D721Med (cell line): Measurements from ENCODE around the gene GRK1.

ENCODE experiments used
- DNase-seq: peaks from one replicate; pipeline ENCODE4 v3.0.0; 2011; ENCODE audit warnings: low spot score; ENCODE audit not compliant: insufficient read length
- FAIRE-seq: peaks from 2 replicates; lab custom pipeline; 2011; peaks lifted over from hg19 to GRCh38; lab: Jason Lieb, UNC
- TF ChIP-seq, protein P1 (sequence below): IDR thresholded peaks from 2 replicates; pipeline ENCODE4 v1.5.1; 2012; ENCODE audit warnings: mild to moderate bottlenecking, control low read depth; ENCODE audit not compliant: insufficient read depth; ENCODE audit errors: missing control alignments

The GRK1 gene

DNA sequence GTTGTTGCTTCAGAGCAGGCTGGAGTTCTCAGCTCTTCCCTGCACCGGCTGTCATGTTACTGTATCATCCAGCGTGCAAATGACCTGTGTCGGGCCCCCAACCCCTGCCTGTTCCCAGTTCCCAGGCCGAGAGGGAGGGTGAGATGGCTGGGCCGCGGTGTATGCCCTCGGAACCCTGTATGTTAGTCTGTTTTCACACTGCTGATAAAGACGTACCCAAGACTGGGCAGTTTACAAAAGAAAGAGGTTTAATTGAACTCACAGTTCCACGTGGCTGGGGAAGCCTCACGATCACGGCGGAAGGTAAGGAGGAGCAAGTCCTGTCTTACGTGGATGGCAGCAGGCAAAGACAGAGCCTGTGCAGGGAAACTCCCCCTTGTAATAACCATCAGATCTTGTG, 102.9 kb downstream of the GRK1 start:
- FAIRE-seq = no peak
- TF ChIP-seq, protein P1, sequence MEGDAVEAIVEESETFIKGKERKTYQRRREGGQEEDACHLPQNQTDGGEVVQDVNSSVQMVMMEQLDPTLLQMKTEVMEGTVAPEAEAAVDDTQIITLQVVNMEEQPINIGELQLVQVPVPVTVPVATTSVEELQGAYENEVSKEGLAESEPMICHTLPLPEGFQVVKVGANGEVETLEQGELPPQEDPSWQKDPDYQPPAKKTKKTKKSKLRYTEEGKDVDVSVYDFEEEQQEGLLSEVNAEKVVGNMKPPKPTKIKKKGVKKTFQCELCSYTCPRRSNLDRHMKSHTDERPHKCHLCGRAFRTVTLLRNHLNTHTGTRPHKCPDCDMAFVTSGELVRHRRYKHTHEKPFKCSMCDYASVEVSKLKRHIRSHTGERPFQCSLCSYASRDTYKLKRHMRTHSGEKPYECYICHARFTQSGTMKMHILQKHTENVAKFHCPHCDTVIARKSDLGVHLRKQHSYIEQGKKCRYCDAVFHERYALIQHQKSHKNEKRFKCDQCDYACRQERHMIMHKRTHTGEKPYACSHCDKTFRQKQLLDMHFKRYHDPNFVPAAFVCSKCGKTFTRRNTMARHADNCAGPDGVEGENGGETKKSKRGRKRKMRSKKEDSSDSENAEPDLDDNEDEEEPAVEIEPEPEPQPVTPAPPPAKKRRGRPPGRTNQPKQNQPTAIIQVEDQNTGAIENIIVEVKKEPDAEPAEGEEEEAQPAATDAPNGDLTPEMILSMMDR = no peak
- no peak for DNase-seq

DNA sequence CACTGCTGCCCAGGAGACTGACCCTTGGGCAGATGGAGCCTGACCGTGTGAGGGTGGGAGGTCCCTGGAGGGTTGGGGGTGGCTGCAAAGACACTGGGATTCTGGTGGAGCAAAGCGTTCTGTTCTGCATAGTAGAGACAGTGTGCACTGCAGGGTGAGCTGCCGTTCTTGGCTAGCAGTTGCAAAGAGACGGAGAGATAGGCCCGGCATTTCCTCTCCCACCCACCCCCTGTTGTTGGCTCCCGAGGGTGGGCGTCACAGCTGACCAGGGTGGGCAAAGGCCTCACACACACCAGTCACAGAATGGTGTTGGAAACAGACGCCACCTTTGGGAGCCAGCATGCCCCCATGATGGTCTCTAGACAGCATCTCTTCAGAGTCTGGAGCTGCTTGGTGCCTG, 103.4 kb downstream of the GRK1 start:
- FAIRE-seq (no peak), DNase-seq (no peak)
- TF ChIP-seq, protein P1 = no peak

DNA sequence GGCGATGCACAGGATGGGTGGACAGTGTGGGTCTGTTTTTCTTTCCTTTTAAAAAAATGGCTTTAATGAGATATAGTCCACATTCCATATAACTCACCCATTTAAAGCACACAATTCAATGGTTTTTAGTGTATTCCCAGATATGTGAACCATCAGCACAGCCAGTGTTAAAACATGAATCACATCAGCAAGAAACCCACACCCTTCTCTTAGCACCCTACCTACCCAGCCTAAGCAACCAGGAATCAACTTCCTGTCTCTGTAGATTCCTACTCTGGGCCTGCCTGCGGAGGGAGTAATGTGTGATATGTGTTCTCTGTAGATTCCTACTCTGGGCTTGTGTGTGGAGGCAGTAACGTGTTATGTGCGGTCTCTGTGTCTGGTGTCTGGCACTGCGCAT, 103.9 kb downstream of the GRK1 start:
- TF ChIP-seq, protein P1 = no peak
- DNase-seq (no peak), FAIRE-seq (no peak)

DNA sequence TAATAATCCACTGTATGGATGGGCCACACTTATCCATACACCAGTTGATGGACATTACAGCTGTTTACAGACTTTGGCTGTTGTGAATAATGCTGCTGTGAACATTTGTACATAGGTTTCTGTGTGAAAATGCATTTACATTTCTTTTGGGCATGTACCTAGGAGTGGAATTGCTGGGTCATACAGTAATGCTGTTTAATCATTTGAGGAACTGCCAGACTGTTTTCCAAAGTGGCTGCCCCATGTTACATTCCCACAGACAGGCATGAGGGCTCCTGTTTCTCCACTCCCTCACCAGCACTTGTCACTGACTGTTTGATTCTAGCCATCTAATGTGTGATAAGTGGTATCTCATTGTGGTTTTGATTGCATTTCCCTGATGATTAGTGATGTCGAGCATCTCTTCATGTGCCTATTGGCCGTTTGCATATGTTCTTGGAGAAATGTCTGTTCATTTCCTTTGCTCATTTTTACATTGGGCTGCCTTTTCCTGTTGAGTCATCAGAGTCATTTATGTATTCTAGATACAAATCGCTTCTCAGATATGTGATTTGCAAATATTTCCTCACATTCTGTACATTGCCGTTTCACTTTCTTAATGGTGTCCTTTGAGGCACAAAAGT, 104.8 kb downstream of the GRK1 start:
- DNase-seq (no peak), FAIRE-seq (no peak)
- TF ChIP-seq, protein P1 = no peak

DNA sequence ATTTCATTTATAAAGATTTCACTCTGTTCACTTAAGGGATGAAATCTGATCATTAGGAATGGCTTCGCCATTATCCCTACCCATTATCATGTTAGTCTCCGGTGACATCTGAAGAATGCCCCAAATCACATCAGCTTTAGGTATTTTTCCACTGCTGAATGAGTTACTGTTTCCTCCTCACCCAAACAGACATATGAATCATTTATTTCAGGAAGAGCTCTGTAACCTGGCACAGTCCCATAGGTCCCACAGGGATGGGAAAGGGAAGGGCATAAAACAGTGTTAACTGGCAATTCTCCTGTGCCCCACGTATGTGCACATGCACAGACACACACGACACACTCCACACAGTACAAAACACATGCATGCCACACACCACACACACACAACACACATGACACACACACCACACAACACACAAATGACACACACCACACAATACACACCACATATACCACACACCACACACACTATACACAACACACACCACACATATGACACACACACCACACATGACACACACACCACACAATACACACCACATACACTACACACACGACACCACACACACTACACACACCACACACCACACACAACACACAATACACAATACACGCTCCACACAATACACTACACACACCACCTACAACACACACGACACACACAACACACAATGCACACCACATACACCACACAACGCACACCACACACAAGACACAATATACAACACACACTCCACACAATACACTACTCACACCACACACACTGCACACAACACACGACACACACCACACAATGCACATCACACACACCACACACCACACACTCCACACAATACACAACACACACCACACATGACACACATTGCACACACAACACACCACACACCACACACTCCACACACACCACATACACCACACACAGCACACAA, 107.4 kb downstream of the GRK1 start:
- DNase-seq (no peak), FAIRE-seq (peak; percentile 70)
- TF ChIP-seq, protein P1 = no peak

DNA sequence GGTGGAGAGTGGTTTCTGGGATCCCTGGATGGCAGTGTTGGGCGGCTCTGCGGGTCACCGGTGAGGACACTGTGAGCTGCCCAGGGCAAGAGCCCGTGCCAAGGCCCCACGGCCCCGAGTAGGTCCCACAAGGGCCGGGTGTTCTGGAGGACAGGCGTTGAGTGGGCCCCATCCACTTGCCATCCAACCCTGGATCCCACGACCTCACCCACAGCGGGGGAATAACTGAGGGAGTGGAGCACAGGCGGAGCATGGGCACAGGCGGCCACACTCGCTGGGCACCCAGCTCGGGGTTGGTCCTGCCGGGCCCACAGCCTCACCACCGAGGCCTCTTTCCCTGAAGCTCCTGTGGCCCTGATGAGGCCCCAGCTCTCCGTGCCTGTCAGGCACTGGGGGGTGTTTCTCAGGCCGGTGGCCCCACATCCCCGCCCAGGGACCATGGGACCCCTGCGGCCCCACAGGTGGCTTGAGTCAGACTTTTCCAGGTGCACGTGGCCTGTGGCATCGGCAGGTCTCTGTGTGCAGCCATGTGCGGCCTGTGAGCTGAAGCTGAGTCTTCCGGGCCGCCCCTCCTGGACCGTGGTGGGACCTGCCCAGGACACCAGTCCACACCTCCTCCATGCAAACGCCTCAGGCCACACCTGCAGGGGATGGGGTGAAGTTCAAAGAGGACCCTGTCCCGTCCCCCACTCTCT, 108.6 kb downstream of the GRK1 start:
- DNase-seq = no peak
- TF ChIP-seq, protein P1 = no peak
- no peak for FAIRE-seq
